Uterus (tissue), 2 donors: ENCODE measurements around the gene RASGRF1.

Experiments
- POLR2A ChIP-seq, 2 donors: fragments of 450-650 bp; IDR thresholded peaks; one replicate each; pipeline ENCODE4 v1.6.1; 2016; ENCODE audit warnings: antibody characterized with exemption in 2 of 2, mild to moderate bottlenecking in 1 of 2, moderate library complexity in 1 of 2
- TF ChIP-seq, protein P1 (sequence below), 4 experiments: fragments of 200-600 bp in 2 of 4; fragments of 450-650 bp in 2 of 4; sonication (generic) in 2 of 4; IDR thresholded peaks; one replicate each; pipeline ENCODE4 v1.5.1; 2016 to 2019; ENCODE audit warnings: antibody characterized with exemption in 4 of 4, mild to moderate bottlenecking in 2 of 4, moderate library complexity in 1 of 4

- TF ChIP-seq, protein P1, sequence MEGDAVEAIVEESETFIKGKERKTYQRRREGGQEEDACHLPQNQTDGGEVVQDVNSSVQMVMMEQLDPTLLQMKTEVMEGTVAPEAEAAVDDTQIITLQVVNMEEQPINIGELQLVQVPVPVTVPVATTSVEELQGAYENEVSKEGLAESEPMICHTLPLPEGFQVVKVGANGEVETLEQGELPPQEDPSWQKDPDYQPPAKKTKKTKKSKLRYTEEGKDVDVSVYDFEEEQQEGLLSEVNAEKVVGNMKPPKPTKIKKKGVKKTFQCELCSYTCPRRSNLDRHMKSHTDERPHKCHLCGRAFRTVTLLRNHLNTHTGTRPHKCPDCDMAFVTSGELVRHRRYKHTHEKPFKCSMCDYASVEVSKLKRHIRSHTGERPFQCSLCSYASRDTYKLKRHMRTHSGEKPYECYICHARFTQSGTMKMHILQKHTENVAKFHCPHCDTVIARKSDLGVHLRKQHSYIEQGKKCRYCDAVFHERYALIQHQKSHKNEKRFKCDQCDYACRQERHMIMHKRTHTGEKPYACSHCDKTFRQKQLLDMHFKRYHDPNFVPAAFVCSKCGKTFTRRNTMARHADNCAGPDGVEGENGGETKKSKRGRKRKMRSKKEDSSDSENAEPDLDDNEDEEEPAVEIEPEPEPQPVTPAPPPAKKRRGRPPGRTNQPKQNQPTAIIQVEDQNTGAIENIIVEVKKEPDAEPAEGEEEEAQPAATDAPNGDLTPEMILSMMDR (IDR thresholded peaks at IDR 0.05) = no peak
- no peak for TF ChIP-seq POLR2A (IDR thresholded peaks at IDR 0.05)
Observed at GRCh38 chr15:79031201-79031600, 59.4 kb downstream of the RASGRF1 start.
